Fibroblast of skin of left quadriceps (primary cell): ENCODE data around the gene UBR3.

ENCODE experiments used
- DNase-seq, 2 experiments: peaks; one replicate each; pipeline ENCODE4 v3.0.0-alpha.2; 2013; ENCODE audit warnings: low read depth in 2 of 2

The UBR3 gene

GRCh38 chr2:170044751-170045478, 217.7 kb downstream of the UBR3 start:
- no peak for DNase-seq

DNA sequence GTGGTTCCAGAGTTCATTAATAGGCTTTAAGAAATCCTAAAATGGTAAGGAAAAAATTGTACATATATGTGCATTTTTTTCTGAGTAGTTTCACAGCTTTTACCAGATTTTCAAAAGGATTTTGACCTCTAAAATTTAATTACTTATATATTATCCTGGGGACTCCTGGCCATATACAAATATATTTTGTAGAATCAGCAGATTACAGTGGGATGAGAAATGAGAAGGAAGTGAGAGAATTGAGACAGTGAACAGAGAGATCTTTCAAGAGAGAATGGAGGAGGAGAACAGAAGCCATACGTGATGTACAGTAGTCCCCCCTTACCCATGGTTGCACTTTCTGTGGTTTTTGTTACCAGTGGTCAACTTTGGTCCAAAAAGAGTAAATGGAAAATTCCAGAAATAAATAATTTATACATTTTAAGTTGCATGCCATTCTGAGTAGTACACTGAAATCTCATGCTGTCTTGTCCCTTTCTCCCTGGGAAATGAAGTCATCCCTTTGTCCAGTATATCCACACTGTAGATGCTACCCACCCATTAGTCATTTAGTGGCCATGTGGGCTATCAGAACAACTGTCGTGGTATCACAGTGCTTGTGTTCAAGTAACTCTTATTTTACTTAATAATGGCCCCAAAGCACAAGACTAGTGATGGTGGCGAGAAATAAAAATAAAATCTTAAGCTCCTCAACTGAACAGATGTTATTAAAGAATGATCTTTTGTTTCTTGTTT, 220.2 kb downstream of the UBR3 start:
- DNase-seq = no peak

DNA sequence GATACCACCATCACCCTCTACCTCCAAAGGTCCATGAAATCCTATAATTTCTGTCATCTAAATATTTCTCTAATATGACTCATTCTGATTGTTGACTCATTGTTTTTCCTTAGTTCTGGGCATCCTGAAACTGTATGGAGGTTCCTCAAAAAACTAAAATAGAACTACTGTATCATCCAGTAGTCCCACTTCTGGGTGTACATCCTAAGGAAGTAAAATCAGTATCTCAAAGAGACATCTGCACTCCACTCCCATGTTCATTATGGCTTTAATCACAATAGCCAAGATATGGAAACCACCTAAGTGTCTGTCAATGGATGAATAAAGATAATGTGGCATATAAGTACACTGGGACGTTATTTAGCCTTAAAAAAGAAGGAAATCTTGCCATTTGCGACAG, 224.9 kb downstream of the UBR3 start:
- DNase-seq = no peak

GRCh38 chr2:170054997-170055396, 227.7 kb downstream of the UBR3 start:
- DNase-seq = no peak

DNA sequence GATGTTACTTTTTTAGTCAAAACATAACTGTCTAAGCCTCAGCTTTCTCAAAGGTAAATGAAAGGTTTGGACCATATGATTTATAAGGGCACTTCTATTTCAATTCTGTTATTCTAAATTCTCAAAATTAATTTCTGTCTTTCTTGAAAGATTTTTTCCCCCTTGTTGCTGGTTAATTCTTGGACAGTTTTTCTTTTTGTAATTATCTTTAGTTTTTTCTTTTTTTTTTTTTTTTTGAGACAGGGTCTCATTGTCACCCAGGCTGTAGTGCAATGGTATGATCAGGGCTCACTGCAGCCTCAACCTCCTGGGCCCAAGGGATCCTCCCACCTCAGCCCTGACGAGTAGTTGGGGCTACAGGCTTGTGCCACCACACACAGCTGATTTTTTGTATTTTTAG, 229.6 kb downstream of the UBR3 start:
- no peak for DNase-seq

DNA sequence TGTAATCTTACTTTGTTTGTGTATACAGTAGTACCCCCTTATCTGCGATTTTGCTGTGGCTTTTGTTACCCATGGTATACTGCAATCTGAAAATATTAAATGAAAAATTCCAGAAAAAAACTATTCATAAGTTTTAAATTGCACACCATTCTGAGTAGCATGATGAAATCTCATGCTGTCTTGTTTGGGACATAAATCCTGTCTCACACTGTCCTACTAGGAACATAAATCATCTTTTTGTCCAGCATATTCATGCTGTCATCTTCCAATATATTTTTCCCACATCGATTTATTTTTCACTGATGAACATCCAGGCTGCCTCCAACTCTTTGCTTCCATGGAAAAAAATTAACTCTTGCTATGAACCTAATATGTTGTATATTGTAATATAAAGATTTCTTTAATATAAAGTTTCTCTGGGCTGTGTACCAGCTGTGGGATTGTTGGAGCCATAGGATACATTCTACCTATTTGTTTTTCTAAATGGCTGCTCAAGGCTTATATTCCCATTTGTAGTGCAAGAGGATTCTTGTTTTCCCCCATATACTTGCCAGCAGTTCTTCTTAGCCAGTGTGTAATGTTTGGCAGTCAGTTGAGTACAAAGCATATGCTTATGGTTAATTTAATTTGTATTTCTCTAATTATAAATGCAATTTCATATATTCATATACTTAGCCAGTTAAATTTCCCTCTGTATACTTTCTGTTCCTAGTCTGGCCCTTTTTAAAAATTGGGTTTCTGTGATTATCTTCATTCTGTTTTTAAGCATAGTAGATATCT, 236.4 kb downstream of the UBR3 start:
- no peak for DNase-seq

GRCh38 chr2:170070778-170071177, 243.5 kb downstream of the UBR3 start:
- no peak for DNase-seq

- no peak for DNase-seq
Measured at GRCh38 chr2:170073288-170073687, 246.0 kb downstream of the UBR3 start.

GRCh38 chr2:170076189-170076588, 248.9 kb downstream of the UBR3 start:
- no peak for DNase-seq

- no peak for DNase-seq
Measured at GRCh38 chr2:170077830-170078569, 250.7 kb downstream of the UBR3 start.

DNA sequence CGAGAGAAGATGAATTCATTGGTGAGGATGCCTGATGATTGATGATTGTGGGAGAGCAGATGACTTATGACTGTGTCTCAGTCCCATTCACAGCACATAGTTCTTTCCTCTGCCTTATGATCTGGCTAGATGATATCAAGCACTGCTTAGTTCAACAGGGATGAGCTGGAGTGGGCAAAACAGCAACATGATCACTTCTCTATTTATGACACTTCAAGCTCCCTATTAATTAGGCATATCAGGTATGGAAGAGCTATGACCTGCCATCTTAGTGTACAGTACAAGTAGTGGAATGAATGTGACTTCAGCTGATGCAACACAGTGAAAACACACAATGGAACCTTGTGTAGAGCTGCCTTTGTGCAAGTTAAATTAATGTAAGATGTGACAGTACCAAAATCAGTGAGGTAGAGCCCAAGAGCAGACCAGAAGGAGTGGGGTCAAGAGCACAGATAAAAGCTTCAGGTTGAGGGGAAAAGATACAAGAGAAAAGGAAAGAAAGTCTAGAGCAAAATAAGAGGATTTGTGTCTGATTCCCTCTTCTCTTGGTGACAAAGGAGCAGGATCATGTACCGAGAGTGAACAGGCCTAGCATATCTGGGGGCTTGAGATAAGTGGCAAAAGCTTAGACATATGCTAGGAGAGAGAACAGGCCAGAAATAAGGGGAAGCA, 257.7 kb downstream of the UBR3 start:
- DNase-seq = no peak

- DNase-seq = no peak
Measured at GRCh38 chr2:170086117-170086688, 258.9 kb downstream of the UBR3 start.

DNA sequence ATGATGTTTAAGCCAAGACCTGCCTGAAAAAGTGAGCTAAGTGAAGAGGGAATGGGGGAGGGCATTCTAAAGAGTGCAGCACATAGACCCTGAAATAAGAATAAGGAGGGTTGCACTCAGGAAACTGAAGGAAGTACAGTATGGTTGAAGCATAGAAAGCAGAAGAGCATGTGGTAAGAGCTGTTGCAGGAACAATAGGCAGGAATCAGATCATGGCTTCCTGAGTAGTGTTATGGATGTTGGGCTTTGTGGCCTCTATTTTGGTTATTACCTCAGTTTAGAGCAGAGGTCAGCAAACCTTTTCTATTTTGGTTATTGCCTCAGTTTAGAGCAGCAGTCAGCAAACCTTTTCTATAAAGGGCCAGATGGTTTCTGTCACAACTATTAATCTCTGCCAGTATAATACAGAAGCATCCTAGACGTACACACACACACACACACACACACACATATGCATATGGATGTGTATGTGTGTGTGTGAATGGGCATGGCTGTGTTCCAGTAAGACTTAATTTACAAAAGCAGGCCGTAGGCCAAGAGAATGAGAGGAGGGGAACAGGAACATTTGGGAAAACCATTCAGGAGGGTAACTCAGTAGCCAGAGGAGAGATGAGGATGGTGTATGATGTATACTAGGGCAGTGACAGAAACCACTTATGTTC, 259.6 kb downstream of the UBR3 start:
- DNase-seq = no peak

GRCh38 chr2:170087413-170087793, 260.1 kb downstream of the UBR3 start:
- DNase-seq = no peak

- DNase-seq = no peak
Measured at GRCh38 chr2:170088776-170089175, 261.5 kb downstream of the UBR3 start.

- no peak for DNase-seq
Measured at GRCh38 chr2:170090229-170090628, 263.0 kb downstream of the UBR3 start.

DNA sequence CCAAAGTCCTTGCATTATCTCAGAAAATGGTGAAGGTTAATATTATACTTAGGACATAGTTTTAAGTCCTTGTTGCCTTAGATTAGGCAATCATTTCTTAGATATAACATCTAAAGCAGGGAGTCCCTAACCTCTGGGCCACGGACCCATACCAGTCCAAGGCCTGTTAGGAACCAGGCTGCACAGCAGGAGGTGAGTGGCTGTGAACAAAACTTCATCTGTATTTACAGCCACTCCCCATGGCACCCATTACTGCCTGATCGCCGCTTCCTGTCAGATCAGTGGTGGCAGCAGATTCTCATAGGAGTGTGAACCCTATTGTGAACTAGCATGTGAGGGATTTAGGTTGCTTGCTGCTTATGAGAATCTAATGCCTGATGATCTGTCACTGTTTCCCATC, 264.2 kb downstream of the UBR3 start:
- DNase-seq = no peak

DNA sequence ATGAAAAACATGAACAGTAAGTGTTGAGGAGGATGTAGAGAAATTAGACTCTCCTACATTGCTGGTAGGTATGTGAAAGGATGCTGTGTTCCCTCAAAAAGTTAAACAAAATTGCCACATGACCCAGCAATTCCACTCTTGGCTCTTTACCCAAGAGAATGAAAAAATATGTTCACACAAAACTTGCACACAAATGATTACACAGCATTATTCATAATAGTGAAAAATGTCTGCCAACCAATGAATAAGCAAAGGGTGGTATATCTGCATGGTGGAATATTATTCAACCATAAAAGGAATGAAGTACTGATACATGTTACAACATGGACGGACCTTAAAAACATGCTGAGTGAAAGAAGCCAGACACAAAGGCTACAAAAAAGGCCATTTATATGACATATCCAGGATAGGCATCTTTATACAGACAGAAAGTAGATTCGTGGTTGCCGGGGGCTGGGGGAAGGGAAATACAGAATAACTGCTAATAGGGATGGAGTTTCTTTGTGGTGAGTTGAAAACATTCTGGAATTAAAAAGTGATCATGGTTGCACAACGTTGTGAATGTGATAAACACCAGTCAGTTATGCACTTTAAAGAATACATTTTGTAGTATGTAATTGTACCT, 265.3 kb downstream of the UBR3 start:
- DNase-seq = no peak

DNA sequence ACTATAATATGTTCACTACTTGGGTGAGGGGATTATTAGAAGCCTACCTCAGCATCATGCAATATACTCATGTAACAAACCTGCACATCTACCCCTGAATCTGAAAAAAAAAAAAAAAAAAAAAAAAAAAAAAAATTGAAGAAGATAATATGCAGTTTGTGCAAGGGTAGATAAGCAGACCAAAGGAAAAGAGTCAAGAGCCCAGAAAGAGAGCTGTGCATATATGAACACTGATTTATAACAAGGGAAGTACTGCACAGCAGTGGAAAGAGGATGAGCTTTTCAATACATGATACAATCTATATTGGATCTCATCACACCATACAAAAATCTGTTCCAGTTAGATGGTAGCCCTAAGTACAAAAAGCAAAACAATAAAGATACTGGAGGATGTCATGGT, 268.1 kb downstream of the UBR3 start:
- DNase-seq = no peak
